Fibroblast of upper back skin (primary cell): ENCODE data around the gene TPH1.
A peak's percentile ranks its signal among the peaks of the same experiment; 100 is the strongest.

Experiments
- DNase-seq: peaks from one replicate; pipeline ENCODE4 v3.0.0-alpha.2; 2013

Gene TPH1

GRCh38 chr11:18046116-18046777 lies at the start of gene TPH1:
Gene TPH1, minus strand, starts transcription at chr11:18046269. Its CDS starts 5,507 bp downstream, at chr11:18040762.
- peak; percentile 9 for DNase-seq

GRCh38 chr11:18093959-18094358 lies 47.9 kb upstream of the TPH1 start:
- DNase-seq: no peak

- no peak for DNase-seq
Observed at GRCh38 chr11:18091731-18092130, 45.7 kb upstream of the TPH1 start.

GRCh38 chr11:18088966-18089365 lies 42.9 kb upstream of the TPH1 start:
- DNase-seq: no peak

DNA sequence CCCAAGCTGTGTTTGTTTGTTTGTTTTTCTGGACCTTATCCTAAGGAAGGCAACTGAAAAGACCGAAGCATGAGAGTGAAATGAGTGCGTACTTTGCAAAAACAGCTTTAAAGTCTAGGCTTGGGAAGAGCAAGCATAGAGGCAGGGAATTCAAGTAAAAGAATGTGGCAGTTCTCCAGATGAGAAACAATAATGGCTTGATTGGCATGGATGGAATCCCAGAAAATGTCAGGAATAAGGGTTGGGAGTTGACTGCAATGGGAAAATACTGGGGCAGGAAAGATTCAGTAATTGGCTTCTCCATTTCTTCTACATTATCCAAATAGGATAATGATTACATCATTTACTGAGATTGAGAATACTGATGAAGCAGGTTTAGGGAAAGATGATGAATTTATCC lies 42.3 kb upstream of the TPH1 start:
- peak; percentile 43 for DNase-seq

DNA sequence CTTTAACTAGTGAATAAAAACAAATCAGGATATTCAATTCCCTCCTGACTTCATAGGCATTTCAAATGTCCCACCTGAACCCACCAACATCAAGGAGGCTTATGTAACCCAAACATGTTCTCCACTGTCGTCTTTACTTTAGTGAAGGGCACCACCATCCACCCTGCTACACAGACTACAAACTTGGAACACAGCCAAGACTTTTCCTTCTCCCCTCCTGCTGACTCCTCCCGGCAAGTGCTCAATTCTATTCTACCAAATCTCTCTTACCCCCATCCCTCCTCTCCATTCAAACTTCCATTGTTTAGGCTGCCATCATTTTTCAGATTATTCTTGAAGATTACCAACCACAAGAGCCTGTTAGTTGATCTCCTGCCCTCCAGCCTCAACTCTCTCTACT lies 35.5 kb upstream of the TPH1 start:
- no peak for DNase-seq

- DNase-seq: no peak
Observed at GRCh38 chr11:18080451-18080850, 34.4 kb upstream of the TPH1 start.

- no peak for DNase-seq
Observed at GRCh38 chr11:18078909-18079308, 32.8 kb upstream of the TPH1 start.

DNA sequence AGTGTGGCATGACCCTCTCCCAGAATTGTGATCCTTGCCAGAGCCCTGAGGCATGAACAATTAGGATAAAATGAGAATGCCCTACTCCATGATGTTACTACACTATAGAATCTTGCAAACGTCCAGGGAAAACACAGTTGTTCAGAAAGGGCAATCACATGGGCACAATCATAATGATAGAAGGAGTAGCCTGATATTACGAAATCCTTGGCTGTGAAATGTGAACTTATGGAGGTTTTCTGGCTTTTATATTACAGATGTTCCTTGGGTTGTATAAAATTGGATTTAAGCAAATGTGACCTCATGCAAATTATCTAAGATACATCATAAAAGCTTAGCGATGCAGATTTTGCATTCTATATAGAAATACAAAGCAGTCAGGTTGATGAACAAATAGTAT lies 29.4 kb upstream of the TPH1 start:
- no peak for DNase-seq

DNA sequence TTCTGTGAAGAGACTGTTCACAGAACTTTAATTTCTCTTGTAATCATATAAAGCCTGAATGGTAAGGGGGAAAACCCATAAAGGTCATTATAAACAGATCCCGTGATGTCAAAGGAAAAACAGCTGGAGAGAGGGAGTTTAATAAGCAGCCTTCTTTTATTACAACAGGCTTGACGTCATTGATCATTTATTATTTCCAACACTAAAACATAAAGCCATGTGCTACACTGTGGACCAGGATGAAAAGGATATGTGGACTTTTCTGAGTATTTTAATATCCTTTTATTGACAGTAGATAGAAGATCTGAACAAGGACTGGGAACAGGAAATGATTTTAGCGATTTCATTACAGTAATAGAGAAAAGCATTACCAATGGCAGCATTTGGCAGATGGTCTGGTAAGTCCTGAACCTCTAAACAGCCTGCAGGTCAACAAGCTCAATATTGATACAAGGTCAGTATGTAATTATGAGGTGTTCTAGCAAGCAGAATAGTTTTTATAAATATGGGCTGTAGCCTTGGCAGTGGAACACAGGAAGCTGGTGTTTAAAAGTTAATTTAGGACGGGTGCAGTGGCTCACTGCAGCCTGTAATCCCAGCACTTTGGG lies 25.1 kb upstream of the TPH1 start:
- no peak for DNase-seq

DNA sequence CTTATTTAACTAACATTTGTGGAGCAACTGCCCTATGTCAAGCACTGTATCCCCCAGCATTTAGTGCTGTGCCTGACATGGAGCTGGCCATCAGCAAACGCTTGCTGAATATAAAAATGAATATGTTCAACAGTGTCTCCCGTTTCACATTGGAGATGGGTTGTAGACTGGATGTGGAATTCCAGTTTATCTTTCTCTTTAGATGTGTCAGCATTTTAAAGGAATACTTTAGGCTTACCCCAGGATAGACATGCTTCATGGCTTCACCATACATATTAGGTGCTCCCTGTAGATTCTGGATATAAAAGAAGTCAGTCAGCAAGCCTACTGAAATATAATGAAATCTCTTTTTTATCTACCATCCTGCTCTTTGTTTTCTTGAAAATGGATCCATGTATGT lies 21.3 kb upstream of the TPH1 start:
- DNase-seq: no peak

GRCh38 chr11:18066626-18067025 lies 20.6 kb upstream of the TPH1 start:
- no peak for DNase-seq

DNA sequence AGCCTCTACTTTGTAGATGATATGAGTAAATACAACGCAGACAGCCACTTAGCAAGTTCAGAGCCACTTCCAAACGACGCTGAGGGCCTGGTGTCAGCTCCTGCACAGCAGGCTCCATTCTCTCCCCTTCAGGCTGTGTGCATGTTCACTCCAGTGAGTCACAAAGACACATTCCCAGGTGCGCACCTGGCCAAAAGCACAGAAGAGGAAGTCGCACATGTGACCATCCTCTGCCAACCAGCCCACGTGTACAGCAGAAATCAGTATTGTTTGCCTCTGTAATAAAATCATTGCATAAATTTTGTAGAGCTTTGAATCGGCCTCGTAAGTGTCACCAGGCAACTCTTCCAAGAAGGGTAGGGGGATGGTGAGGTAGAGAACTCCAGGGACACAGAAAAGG lies 19.5 kb upstream of the TPH1 start:
- no peak for DNase-seq

DNA sequence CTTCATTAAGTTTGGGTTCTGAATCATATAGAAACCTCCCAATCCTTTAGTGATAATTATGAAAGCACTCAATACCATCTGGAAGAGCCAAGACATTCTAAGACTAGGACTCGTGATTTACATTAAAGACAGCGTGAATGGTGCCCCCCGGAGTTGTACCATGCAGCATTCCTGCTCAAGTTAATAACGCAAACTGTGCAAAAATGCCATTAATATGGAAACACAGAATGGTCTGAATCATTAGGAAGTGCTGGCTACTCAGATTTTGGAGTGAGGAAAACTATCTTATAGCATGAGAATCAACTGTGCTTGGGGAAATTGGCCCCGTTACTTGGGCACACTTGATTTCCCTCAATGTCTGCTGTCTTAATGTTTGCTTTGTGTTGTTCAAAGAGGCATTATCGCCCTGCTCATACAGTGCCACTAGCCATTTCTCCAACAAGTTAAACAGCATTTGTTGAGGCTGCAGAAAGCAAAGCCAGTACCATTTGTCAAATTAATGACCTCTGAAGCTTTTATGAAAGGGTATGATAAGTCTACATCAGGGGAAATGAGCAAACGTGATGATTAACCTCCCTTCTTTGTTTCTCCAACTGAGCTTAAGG lies 18.5 kb upstream of the TPH1 start:
- no peak for DNase-seq

DNA sequence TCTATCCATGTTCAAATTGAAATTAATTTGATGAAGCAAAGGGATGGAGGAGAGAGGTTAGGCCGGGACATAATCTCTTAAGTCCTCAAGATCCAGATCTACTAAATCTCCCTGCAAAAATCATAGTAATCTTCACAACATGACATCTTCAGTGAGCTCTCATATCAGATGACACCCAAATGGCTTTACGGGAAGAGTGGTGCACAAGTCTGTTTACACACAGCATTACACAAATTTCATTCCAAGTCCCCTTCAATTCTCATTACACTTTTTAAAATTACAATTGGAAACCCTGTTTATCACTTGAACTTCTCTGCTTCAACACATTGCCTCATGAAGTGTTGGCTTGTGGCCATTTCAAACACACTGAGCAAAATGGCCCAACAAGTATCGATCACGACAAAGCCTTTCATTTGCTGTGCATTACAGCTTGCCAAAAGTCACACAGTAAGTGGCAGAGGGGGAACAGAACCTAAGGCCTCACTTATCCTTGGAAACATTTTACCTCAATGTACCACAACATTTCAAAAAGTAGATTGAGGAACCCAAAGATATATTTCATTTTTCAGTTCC lies 17.9 kb upstream of the TPH1 start:
- no peak for DNase-seq

DNA sequence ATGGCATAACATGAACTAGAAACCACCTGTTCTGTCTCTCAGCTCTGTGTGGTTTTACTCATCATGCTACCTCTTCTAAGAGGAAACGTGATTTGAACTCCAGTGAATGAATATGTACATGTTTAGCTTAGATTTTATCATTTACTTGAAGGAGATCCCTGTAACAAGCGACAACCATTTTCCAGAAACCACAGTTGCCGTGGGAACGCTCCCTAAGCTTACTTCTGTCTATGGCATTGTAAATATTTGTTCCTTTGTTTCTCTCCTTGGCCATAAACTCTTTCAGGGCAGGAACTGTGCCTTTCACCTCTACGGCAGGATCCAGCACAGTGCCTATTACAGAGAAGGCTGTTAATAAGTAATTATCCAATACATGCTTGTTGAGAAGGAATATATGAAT lies 17.1 kb upstream of the TPH1 start:
- no peak for DNase-seq

GRCh38 chr11:18061351-18061750 lies 15.3 kb upstream of the TPH1 start:
- DNase-seq: no peak

GRCh38 chr11:18056561-18057181 lies 10.6 kb upstream of the TPH1 start:
- DNase-seq: no peak

GRCh38 chr11:18054511-18055103 lies 8.5 kb upstream of the TPH1 start:
- DNase-seq: no peak

GRCh38 chr11:18050848-18051247 lies 4.8 kb upstream of the TPH1 start:
- no peak for DNase-seq

GRCh38 chr11:18036456-18036855 lies 9.6 kb downstream of the TPH1 start:
- DNase-seq: no peak

- DNase-seq: no peak
Observed at GRCh38 chr11:18027475-18027874, 18.6 kb downstream of the TPH1 start.

- DNase-seq: no peak
Observed at GRCh38 chr11:18022419-18022818, 23.6 kb downstream of the TPH1 start.
